ENCODE measurements around the gene DIAPH2.

Gene DIAPH2

DNA sequence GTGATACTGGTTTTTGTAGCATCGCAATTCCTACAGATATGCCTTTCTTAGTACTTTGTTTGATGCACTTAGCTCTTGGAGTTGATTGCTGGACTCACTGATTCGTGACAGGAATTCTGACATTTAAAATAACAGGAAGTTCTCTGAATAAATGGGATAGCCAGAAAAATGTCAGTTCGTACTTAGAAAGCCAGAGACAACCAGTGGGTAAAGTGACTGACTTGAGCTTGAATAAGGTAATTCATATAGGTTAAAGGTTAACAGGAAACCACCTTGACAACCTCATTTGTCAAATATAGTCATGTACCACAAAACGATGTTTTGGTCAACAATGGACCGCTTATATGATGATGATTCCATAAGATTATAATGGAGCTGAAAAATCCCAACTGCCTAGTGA lies 380.4 kb downstream of the DIAPH2 start:
- Mint-ChIP-seq H3K9me3 (no peaks in the 10 kb centered on the region), H3K36me3 (ENCODE audit: low read depth) (no peaks in the 10 kb centered on the region), H3K4me3 (no peak overlapping the region), H3K27ac (no peak overlapping the region), H3K27me3 (ENCODE audit: low read depth, poor library complexity) (no peaks in the 10 kb centered on the region), H3K4me1 (no peaks in the 10 kb centered on the region)
- DNase-seq = no peak
- TF ChIP-seq, protein P1, sequence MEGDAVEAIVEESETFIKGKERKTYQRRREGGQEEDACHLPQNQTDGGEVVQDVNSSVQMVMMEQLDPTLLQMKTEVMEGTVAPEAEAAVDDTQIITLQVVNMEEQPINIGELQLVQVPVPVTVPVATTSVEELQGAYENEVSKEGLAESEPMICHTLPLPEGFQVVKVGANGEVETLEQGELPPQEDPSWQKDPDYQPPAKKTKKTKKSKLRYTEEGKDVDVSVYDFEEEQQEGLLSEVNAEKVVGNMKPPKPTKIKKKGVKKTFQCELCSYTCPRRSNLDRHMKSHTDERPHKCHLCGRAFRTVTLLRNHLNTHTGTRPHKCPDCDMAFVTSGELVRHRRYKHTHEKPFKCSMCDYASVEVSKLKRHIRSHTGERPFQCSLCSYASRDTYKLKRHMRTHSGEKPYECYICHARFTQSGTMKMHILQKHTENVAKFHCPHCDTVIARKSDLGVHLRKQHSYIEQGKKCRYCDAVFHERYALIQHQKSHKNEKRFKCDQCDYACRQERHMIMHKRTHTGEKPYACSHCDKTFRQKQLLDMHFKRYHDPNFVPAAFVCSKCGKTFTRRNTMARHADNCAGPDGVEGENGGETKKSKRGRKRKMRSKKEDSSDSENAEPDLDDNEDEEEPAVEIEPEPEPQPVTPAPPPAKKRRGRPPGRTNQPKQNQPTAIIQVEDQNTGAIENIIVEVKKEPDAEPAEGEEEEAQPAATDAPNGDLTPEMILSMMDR (IDR thresholded peaks at IDR 0.05) = no peak

DNA sequence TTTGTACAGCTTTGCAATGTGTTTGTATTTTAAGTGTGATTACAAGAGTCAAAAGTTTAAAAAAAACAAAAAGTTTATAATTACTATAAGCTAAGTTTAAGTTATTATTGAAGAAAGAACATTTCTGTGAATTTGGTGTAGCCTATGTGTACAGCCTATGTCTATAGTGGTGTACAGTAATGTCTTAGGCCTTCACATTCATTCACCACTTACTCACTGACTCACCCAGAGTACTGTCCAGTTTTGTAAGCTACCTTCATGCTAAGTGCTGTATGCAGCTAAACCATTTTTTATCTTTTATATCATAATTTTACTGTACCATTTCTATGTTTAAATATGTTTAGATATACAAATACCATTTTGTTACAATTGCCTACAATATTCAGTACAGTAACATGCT lies 381.3 kb downstream of the DIAPH2 start:
- no peaks in the 10 kb centered on the region for H3K9me3 Mint-ChIP-seq
- no peak overlapping the region for H3K4me3 Mint-ChIP-seq
- no peaks in the 10 kb centered on the region for H3K4me1 Mint-ChIP-seq
- H3K27me3 Mint-ChIP-seq (ENCODE audit: low read depth, poor library complexity) = no peaks in the 10 kb centered on the region
- H3K27ac Mint-ChIP-seq = no peak overlapping the region
- DNase-seq = no peak
- TF ChIP-seq, protein P1 (IDR thresholded peaks at IDR 0.05) = no peak
- no peaks in the 10 kb centered on the region for H3K36me3 Mint-ChIP-seq (ENCODE audit: low read depth)

DNA sequence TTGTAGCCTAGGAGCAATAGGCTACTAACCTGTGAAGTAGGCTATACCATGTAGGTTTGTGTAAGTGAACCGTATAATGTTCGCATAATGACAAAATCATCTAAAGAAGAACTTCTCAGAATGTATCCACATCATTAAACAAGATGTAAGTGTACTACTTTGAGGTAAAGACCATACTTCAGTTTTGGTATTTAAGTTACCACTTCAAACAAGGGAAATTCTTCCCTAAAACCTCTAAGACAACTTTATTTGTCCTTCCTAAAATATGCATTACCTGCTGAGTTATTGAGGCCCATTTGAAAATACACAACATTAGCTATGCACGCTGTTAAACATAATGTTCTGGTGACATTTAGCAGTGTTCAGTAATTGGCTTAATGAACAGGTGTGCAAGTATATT lies 381.7 kb downstream of the DIAPH2 start:
- no peak for DNase-seq
- TF ChIP-seq, protein P1 (IDR thresholded peaks at IDR 0.05) = no peak
- Mint-ChIP-seq H3K9me3 (no peaks in the 10 kb centered on the region), H3K36me3 (ENCODE audit: low read depth) (no peaks in the 10 kb centered on the region), H3K4me3 (no peak overlapping the region), H3K27ac (no peak overlapping the region), H3K4me1 (no peaks in the 10 kb centered on the region), H3K27me3 (ENCODE audit: low read depth, poor library complexity) (no peaks in the 10 kb centered on the region)

DNA sequence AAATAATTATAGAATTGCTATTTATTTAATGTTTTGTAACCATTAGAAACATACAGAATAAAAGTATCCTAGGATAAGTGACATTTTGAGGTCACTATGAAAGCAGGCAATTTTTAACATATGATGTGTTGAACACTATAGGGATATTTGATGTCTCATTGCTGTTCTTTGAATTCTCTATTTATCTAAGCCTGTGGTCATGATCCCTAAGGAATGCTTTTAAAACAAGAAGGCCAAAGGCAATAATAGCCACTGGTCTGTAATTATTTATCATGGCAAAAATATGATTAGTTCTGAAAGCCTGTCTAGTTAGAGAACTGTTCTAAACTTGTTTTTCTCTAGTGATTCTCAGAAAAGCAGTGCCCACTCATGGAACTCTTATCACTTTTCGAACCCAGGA lies 385.7 kb downstream of the DIAPH2 start:
- DNase-seq = no peak
- Mint-ChIP-seq H3K4me1 (no peaks in the 10 kb centered on the region), H3K36me3 (ENCODE audit: low read depth) (no peaks in the 10 kb centered on the region), H3K4me3 (no peak overlapping the region), H3K27ac (no peak overlapping the region), H3K27me3 (ENCODE audit: low read depth, poor library complexity) (no peaks in the 10 kb centered on the region), H3K9me3 (no peaks in the 10 kb centered on the region)
- TF ChIP-seq, protein P1 (IDR thresholded peaks at IDR 0.05) = no peak

DNA sequence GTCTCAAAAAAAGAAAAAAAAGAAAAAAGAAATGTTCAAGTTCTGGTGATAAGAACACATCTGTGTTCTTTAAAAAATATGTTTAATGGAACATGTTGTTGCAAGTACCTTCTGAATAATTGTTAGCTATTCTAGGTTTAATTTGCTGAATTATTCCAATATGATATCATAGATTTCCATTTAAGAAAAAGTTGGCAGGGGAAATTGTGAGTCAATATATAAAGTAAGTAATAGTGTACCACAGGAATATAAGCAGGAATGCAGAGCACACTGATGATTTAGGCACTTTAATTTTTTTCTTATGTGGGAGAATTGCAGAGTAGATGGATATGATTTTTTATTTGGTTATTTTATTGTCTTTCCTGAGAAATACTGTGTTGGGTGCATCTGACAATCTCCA lies 389.8 kb downstream of the DIAPH2 start:
- Mint-ChIP-seq H3K27me3 (ENCODE audit: low read depth, poor library complexity) (no peaks in the 10 kb centered on the region), H3K4me3 (no peak overlapping the region), H3K27ac (no peak overlapping the region), H3K4me1 (no peaks in the 10 kb centered on the region), H3K36me3 (ENCODE audit: low read depth) (no peaks in the 10 kb centered on the region), H3K9me3 (no peaks in the 10 kb centered on the region)
- TF ChIP-seq, protein P1 (IDR thresholded peaks at IDR 0.05) = no peak
- no peak for DNase-seq

DNA sequence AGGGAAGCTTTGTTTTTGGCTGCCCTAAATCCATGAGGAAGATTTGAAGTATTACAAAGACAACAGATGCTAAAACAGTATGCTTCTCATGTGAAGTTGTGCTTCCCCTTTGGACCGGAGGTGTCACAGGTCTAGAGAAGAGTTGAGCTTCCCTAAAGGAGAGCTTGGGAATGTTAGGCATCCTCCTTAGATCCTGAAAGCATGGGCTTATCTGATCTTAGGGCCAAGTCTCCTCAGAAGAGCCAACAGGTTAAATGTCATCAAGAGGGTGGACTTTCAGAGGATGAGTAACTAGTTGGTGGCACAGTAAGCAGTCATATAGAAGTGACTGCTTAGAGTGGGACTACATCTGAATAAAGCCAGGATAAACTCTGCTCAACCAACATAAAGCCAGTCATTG lies 404.5 kb downstream of the DIAPH2 start:
- TF ChIP-seq, protein P1 (IDR thresholded peaks at IDR 0.05) = no peak
- no peak overlapping the region for H3K4me3 Mint-ChIP-seq
- no peaks in the 10 kb centered on the region for H3K36me3 Mint-ChIP-seq (ENCODE audit: low read depth)
- H3K27ac Mint-ChIP-seq = no peak overlapping the region
- peaks cover 8% of the 10 kb centered on the region for H3K4me1 Mint-ChIP-seq
- no peaks in the 10 kb centered on the region for H3K9me3 Mint-ChIP-seq
- DNase-seq = no peak
- H3K27me3 Mint-ChIP-seq (ENCODE audit: low read depth, poor library complexity) = peaks cover 4% of the 10 kb centered on the region

Measured in nephron progenitor cell (in vitro differentiated cells).